Loucy (cell line): ENCODE data around the gene VPREB3.

ENCODE experiments used
- CTCF ChIP-seq: fragments of 200-600 bp; sonication (generic); conservative IDR thresholded peaks from 2 replicates; pipeline ENCODE4 v1.5.1; 2014; ENCODE audit warnings: mild to moderate bottlenecking, antibody characterized with exemption, low read length
- EZH2phosphoT487 ChIP-seq: fragments of 200-600 bp; IDR thresholded peaks from 2 replicates; pipeline ENCODE4 v1.6.1; 2018; ENCODE audit warnings: antibody characterized with exemption, mild to moderate bottlenecking, moderate library complexity, borderline replicate concordance

- TF ChIP-seq CTCF (no peak), EZH2phosphoT487 (no peak)
Measured at GRCh38 chr22:23754980-23755636, 883 bp upstream of the VPREB3 start.
